ENCODE data around the gene AXIN1.

The AXIN1 gene

GRCh38 chr16:301235-301634, 51.3 kb downstream of the AXIN1 start:
- no peak for DNase-seq

DNA sequence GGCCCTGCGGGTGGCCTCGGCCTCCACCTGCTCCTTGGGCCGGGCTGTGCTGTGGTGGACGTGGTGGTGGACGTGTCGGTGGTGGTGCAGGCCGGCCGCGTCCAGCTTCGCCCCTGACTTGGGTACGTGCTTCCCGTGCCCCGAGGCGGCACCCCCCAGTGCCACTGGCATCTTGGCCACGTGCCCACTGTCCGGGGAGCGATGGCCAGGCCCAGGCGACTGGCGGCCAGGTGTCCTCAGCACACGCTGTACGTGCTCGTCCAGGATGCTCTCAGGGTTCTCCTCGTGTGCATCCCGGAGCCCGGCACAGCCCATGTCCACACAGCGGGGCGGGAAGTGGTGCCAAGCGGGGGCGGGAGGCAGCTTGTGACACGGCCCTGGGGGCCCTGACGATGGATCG, 54.7 kb downstream of the AXIN1 start:
- DNase-seq: no peak

DNA sequence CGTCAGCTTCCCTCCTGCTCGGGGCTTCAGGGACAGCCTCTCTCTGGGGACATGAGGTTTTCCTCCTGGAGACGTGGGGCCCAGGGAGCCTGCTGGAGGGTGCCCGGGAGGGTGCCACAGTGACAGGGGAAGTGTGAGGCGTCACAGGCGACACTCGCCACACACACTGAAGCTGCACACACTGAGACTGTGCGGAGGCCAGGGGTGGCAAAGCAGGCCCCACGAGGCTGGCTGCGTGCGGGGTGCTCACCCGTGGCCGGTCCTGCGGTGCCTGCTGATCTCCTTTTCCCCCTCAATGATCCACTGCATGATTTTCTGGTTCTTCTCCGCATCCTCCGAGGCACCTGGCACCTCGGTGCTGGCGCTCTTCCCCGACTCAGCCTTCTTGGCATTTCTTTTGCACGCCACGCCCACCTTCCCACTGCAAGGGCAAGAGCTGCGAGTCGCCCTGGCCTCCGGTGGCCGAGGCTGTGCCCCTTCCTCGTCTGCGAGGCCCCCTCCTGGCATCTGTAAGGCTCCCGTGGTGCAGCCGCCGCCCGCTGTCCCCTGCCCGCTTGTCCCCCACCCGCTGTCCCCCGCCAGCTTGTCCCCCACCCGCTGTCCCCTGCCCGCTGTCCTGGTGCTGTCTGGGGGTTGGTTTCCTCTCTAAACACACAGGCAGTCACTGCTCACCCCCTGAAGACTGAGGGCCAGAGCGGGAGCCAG, 55.6 kb downstream of the AXIN1 start:
- no peak for DNase-seq

GRCh38 chr16:296276-296675, 56.2 kb downstream of the AXIN1 start:
- no peak for DNase-seq

- DNase-seq: no peak
Measured at GRCh38 chr16:293043-293775, 59.3 kb downstream of the AXIN1 start.

DNA sequence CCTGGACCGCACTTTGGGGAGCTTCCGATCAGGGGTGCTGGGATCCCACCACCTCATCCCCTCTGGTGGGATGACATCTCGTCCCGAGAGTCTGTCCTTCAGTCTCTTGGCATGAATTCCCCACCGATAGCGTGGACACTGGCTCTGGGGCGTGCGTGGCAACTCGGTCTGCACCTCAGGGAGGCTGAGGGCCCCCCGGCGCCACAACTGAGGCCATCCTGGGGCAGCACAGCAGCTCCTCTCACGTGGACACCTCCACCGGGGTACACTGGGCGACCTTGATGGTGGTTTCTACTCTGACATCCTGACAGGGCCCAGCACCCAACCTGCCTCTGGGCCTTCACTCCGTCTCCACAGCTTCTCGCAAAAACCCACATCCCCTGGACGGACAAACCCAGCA, 61.0 kb downstream of the AXIN1 start:
- no peak for DNase-seq

- DNase-seq: no peak
Measured at GRCh38 chr16:290681-291405, 61.7 kb downstream of the AXIN1 start.

GRCh38 chr16:290015-290680, 62.4 kb downstream of the AXIN1 start:
- DNase-seq: no peak

DNA sequence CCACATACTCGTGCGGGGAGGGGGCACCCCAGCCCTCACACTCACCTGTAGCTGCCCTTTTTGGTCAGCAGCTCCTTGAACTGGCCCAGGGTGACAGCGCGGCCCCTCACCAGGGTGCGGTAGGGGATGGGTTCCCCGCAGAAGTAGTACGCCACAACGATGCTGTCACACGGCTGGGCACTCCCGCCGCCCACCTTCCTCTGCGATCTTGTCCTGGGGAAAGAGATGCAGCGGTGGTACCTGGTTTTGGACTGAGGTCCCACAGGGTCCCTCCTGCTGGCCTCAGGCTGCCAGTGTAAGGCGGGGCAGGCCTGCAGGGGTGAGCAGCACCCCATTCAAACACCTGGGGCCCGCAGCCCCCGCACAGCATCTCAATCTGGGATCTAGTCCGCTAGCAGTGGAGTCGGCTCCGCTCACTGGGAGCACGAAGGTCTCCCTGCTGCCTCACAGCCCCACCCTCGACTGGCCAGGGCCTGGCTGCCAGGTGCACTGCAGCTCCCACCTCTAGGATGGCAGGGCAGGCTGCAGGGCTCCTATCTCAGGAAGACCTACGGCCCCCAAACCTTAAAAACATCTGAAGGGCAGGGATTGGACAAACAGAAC, 63.0 kb downstream of the AXIN1 start:
- no peak for DNase-seq

DNA sequence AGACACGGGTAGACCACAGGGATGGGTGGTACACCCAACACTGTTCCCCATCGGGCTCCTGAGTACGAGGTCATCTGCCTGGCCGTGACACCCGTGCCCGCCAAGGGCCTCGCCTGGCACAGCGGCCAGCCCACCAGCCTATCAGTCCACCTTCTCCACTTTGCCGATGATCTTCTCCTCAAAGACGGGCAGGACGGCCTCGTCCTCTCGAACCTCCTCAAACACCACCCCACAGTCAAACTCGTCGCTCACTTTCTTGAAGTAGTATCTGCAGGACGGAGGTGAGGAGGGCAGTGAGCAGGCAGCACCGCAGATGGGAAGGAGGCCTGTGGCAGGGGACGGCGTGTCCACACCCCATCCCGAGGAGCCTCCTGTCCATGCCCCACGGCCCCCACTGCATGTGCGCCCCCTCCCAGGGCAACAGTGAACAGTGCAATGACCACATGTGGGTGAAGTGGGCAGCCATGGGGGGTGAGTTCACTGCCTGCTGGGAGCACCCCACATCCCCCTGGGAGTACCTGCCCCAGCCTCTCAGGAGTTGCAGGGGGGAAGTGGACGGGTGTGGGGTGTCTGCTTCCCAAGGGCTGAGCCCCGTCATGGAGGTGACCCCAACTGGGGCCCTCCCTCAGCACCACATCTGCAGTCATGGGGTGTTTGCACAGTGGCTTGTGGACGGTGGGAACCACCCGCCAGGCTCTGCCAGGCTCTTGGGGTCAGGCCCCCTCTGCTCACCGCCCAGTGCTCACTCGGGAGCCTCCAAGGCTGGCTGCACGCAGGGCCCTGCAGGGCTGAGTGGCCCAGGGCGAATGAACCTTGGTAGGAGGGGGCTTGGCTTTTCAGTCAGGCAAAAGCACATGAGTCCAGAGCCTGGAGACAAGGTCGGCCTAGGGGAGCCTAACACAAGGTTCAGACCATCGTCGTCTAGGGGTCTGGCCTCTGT, 64.3 kb downstream of the AXIN1 start:
- DNase-seq: no peak

DNA sequence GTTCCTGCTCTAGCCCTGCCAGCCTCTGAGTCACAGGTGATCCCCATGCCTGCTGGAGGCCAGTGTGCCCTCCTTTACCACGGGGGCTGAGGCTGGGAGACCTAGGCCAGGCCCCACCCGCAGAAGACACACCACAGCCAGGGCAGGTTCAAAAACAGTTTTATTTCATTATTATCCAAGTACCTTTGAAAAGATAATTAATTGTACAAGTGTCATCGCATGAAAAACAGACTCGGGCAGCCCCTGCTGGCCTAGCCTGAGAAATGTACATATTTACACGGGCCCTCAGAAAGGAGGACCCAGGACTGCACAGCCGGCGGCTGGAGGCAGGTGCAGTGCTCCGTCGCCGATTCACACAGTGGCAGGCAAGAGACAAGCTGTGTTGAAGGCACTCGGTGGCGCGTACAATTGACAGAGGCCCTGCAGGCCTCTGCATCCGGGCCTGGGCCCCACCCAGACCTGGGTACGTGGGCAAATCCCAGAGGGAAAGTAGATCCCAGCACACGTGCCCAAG, 65.2 kb downstream of the AXIN1 start:
- no peak for DNase-seq

GRCh38 chr16:286491-287297, 65.8 kb downstream of the AXIN1 start:
- DNase-seq: no peak

DNA sequence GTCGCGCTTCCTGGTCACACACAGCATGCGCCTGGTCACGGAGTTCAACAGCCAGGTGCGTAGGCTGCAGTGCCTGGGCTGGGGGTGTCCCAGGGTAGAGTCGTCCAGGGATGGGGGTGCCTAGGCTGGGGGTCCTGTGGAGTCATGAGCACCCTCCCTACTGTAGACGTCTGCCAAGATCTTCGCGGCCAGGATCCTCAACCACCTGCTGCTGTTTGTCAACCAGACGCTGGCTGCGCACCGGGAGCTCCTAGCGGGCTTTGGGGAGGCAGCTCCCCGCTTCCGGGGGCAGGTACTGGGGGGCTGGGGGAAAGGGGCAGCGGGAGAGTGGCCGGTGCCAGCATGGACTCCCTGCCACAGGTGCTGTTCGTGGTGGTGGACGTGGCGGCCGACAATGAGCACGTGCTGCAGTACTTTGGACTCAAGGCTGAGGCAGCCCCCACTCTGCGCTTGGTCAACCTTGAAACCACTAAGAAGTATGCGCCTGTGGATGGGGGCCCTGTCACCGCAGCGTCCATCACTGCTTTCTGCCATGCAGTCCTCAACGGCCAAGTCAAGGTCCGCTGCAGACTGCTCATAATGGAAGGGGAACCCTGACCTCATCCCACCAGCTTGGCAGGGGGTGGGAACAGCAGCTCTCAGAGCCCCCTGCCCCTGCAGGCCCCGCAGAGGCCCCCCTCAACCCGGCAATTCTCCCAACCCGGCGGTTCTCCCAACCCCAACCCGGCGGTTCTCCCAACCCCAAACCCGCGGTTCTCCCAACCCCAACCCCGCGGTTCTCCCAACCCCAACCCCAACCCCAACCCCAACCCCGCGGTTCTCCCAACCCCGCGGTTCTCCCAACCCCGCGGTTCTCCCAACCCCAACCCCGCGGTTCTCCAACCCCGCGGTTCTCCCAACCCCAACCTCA, 67.1 kb downstream of the AXIN1 start:
- DNase-seq: no peak

DNA sequence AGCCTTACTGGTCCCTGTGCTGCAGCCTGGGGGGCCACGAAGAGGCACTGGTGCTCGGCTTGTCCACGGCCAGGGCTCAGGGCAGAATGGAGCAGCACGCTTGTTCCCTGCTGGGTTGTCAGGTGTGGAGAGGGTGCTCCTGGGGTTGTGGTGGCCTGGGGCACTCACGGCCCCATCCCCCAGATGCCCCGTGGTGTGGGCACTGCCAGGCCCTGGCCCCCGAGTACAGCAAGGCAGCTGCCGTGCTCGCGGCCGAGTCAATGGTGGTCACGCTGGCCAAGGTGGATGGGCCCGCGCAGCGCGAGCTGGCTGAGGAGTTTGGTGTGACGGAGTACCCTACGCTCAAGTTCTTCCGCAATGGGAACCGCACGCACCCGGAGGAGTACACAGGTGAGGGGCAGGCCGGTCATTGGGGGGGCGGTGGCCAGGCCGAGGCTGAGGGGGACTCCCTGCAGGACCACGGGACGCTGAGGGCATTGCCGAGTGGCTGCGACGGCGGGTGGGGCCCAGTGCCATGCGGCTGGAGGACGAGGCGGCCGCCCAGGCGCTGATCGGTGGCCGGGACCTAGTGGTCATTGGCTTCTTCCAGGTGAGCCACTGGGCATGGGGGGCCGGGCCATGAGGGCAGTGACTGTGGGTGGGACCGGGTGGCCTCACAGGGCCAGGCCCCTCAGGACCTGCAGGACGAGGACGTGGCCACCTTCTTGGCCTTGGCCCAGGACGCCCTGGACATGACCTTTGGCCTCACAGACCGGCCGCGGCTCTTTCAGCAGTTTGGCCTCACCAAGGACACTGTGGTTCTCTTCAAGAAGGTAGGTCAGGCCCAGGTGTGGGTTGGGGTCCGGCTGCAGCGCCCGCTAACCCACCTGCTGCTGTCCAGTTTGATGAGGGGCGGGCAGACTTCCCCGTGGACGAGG, 68.1 kb downstream of the AXIN1 start:
- no peak for DNase-seq

DNA sequence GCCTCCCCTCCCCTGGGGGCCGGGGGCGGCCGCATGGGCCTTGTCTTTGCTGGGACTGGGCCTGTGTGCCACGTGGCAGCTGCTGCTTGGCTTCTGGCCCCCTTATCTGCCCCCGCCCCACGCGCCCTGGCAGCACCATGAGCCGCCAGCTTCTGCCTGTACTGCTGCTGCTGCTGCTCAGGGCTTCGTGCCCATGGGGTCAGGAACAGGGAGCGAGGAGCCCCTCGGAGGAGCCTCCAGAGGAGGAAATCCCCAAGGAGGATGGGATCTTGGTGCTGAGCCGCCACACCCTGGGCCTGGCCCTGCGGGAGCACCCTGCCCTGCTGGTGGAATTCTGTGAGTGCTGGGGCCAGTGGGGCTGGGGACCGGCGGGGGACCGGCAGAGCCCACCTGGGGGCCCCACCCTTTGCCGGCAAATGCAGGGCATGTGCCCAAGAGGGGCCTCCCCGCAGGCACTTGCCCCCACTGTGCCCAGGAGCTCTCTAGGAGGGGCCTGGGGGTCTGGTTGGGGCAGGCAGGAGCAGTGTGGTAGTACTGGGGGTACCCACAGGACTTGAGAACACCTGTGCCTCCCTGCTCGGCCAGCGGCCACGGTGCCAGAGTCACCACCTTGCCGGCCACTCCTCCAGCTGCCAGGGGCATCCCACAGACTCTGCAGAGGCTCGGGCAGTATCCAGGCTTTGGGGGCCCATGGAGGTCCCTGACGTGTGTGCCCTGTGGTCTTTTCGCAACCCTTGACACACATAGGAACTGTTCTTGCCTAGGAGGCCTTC, 69.3 kb downstream of the AXIN1 start, which contains the start of gene PDIA2:
PDIA2 (plus strand) TSS at position 132 of the 773 bp plus-strand sequence; CDS start at position 138, 6 bp downstream.
- DNase-seq: no peak

GRCh38 chr16:282491-282890, 70.0 kb downstream of the AXIN1 start:
- no peak for DNase-seq

GRCh38 chr16:281660-282255, 70.8 kb downstream of the AXIN1 start:
- no peak for DNase-seq

Data from activated gamma-delta T cell (primary cell).